GM18517 (cell line): ENCODE measurements around the gene CXorf49.
"Not testable (repeated sequence)": the region's sequence is repeated elsewhere in the genome, so short reads cannot be mapped to it uniquely, and the experiment has no call there.

Experiments used
- ATAC-seq: cut with Tn5 transposase; IDR thresholded peaks from one replicate; pipeline ENCODE4 v1.9.1; 2021; ENCODE audit warnings: mild to moderate bottlenecking, moderate library complexity; ENCODE audit not compliant: unreplicated experiment

CXorf49 gene

GRCh38 chrX:71675636-71676035 is 42.4 kb downstream of the CXorf49 start:
- ATAC-seq = not testable (repeated sequence)

- ATAC-seq = no peak
These were observed 46.1 kb downstream of the CXorf49 start for GRCh38 chrX:71671938-71672337.

GRCh38 chrX:71671043-71671780 is 46.9 kb downstream of the CXorf49 start:
- no peak for ATAC-seq

GRCh38 chrX:71669947-71670346 is 48.1 kb downstream of the CXorf49 start:
- not testable (repeated sequence) for ATAC-seq

GRCh38 chrX:71669492-71669891 is 48.6 kb downstream of the CXorf49 start:
- ATAC-seq = no peak

- ATAC-seq = no peak
These were observed 49.9 kb downstream of the CXorf49 start for GRCh38 chrX:71668248-71668595.

GRCh38 chrX:71667328-71668247 is 50.5 kb downstream of the CXorf49 start, which contains the start of gene LOC101059915:
Gene LOC101059915, plus strand, starts transcription at chrX:71667546.
- ATAC-seq = no peak

- ATAC-seq = no peak
These were observed 51.6 kb downstream of the CXorf49 start for GRCh38 chrX:71666240-71667223.

- ATAC-seq = no peak
These were observed 52.3 kb downstream of the CXorf49 start for GRCh38 chrX:71665747-71666146.

GRCh38 chrX:71664889-71665491 is 53.1 kb downstream of the CXorf49 start:
- ATAC-seq = no peak
